K562 (cell line): Measurements from ENCODE around the gene ABLIM2. TPM values are rescaled to one million over a fixed set of nuclear protein-coding genes. Genes with fewer than 3 reads are reported as not detected.
A peak's percentile ranks its signal among the peaks of the same experiment; 100 is the strongest.

Source experiments
- polyA plus RNA-seq, 8 experiments: library from polyadenylated mRNA; depleted of rRNA in 4 of 8; stranded (reverse) in 5 of 8; unstranded in 3 of 8; fragments of >200 nt; fragmentation: Nextera tagmentation in 2 of 8; fragmentation: Illumina TruSeq in 1 of 8; extraction: Ambion mirVana in 2 of 8; extraction: Trizol in 1 of 8; gene quantifications; 2 replicates each; pipeline versions ENCODE4 v1.2.1 to v1.2.3, GENCODE V29; 2011 to 2014; ENCODE audit warnings: inconsistent platforms in 1 of 8, missing spikeins in 1 of 8
- total RNA-seq, 7 experiments: library from RNA; depleted of rRNA in 6 of 7; stranded (reverse); fragments of >200 nt in 6 of 7; fragmentation: Illumina TruSeq in 2 of 7; extraction: Trizol in 2 of 7; gene quantifications; 2 replicates each; pipeline versions ENCODE4 v1.2.1 to v1.2.3, GENCODE V29; 2011 to 2021; ENCODE audit warnings: low replicate concordance in 1 of 7
- TF ChIP-seq, protein P1 (sequence below), 2 experiments: fragments of 450-650 bp in 1 of 2; sonication (generic) in 1 of 2; formaldehyde crosslinking in 1 of 2; IDR thresholded peaks; 2 replicates each; pipeline versions ENCODE4 v1.7.1 to v1.9.0; 2016 to 2022; ENCODE audit warnings: inconsistent platforms in 1 of 2, mild to moderate bottlenecking in 1 of 2, missing genetic modification reagents in 1 of 2

Gene ABLIM2
- total and polyA plus RNA-seq, 9 of the 15 experiments (the other 6 are each of a cell fraction or from before 2014, with no cell fraction given): not detected

- TF ChIP-seq, protein P1, sequence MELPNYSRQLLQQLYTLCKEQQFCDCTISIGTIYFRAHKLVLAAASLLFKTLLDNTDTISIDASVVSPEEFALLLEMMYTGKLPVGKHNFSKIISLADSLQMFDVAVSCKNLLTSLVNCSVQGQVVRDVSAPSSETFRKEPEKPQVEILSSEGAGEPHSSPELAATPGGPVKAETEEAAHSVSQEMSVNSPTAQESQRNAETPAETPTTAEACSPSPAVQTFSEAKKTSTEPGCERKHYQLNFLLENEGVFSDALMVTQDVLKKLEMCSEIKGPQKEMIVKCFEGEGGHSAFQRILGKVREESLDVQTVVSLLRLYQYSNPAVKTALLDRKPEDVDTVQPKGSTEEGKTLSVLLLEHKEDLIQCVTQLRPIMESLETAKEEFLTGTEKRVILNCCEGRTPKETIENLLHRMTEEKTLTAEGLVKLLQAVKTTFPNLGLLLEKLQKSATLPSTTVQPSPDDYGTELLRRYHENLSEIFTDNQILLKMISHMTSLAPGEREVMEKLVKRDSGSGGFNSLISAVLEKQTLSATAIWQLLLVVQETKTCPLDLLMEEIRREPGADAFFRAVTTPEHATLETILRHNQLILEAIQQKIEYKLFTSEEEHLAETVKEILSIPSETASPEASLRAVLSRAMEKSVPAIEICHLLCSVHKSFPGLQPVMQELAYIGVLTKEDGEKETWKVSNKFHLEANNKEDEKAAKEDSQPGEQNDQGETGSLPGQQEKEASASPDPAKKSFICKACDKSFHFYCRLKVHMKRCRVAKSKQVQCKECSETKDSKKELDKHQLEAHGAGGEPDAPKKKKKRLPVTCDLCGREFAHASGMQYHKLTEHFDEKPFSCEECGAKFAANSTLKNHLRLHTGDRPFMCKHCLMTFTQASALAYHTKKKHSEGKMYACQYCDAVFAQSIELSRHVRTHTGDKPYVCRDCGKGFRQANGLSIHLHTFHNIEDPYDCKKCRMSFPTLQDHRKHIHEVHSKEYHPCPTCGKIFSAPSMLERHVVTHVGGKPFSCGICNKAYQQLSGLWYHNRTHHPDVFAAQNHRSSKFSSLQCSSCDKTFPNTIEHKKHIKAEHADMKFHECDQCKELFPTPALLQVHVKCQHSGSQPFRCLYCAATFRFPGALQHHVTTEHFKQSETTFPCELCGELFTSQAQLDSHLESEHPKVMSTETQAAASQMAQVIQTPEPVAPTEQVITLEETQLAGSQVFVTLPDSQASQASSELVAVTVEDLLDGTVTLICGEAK (IDR thresholded peaks at IDR 0.05): peak; percentile 79
- TF ChIP-seq, protein P1 (CRISPR knock-in tag; IDR thresholded peaks at IDR 0.05): no peak
Measured at GRCh38 chr4:8090312-8090711, 68.3 kb downstream of the ABLIM2 start (continued).
